ENCODE results near the gene PLXDC2.

PLXDC2 gene

GRCh38 chr10:20232079-20232705 lies 416.0 kb downstream of the PLXDC2 start:
- DNase-seq: no peak

DNA sequence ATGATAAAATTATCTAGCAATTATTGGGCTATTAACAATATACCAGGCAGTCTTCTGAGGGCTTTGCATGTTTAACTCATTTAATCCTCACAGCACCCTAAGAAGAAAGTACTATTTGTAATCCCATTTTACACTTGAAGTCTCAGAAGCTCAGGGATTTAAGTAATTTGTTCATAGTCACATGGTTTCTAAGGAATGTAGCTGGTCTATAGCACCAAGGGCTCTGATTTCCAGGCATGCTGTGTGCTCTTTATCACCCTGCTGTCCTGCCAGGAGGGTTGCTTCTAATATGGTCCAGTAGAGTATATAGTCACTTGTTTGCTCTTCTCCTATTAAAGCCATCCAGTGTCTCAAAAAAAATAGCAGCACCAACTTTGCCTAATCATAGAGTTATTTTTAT lies 417.2 kb downstream of the PLXDC2 start:
- no peak for DNase-seq

DNA sequence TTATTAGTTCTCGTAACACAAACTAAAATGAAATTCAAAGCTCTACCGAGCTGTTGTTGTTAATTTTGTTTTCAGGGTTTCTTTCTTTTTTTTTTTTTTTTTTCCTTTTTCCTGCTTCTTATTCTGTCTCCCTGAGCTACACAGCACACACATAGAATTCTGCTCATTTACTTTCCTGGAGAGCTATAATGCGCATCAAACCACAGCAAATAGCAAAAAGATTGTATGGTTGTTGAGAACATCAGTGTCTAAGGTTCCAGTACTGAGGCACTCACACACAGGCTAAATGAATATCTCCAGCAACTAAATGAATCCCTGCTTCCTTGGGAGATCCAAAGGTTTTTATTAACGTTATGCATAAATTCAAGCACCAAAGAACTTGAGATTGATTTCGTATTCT lies 418.3 kb downstream of the PLXDC2 start:
- no peak for DNase-seq

DNA sequence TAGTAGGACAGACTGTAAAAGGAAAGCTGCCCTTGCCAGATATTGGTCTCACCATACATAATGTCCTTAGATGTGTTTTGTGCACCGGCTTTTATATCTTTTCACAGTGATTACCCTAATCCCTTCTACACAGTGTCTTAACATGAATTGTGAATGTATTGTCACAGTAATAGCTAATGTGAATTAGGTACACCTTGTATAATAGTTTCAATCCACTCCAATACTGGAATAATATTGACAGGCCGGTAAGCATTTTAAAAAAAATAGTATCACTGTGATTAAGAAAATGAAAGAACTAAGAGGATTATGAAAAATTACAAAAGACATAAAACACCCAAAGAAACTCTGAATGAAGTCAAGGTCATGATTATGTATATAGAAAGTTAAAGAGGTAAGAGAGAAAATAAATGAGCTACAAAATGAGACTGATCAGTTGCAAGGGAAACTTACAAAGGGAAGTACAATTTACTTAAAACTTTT lies 420.9 kb downstream of the PLXDC2 start:
- DNase-seq: no peak

- DNase-seq: no peak
Measured at GRCh38 chr10:20237586-20237985, 421.4 kb downstream of the PLXDC2 start.

DNA sequence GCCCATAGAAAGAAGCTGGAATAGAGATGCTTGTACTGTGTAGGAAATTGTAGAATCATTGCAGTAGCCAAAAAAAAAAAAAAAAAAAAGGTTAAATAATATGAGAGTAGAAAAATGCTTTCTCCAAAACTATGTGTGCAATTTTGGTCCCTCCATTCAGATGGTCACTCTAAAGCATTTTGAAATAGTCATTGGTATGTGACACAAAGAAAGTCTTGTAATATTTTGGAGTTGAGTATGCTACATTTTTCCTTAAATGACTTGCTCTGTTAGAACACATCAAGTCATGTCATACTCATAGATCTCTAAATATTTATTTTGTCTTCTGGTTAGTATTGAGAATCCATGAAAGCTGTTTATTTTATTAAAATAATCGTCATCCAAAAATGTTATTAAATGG lies 424.4 kb downstream of the PLXDC2 start:
- no peak for DNase-seq

DNA sequence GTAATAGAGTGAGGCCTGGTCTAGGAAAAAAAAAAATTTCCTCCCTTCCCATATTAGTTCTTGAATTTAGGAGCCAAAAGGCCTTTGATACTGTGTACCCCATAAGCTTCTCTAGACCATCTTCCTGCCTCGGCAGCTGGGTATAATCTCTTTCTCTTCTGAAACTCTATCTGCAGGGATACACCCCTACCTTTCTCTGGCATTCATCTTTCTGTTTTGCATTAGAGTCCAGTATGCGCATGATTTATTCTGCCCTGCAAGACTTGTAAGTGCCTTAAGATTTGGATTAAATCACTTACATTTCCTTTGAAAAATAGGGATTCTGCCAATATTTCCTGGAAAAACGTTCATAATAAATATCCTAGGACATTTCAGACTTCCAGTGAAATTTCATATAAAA lies 431.2 kb downstream of the PLXDC2 start:
- no peak for DNase-seq

DNA sequence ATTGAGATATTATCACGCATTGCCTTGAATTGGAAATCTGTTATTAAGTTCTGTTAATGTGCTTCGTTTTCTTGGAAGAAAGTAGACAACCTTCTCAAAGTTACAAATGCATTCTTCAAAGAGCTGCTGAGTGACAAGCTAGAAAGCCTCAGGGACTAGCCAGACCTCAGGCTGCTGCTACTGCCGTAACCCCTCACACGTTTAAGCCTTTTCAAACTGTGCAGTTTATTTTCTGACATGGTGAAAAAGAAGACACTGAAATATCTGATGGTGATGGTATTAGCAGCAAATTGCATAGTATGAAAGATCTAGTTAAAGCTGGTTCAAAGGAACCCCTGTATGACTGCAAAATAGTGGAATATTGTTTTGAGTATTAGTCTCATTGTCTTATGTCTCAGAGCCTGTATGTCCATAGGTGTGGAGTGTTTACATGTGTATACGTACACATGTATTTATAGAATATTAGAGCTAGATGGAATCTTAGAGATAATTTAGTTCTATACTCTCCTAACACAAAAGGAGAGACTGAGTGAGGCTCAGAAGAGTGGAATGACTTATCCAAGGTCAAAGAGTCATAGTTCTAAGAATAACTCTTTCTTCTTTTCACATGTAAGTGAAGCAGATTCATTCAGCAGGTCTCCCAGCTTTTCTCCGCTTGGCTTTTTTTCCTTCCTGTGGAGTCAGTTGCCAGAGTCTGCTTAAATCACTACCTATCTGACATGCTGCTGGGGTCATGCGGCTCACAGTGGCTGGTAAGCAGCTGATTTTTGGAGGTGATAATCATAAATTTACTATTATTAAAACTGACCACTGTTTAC lies 431.9 kb downstream of the PLXDC2 start:
- DNase-seq: no peak

GRCh38 chr10:20254078-20254477 lies 437.8 kb downstream of the PLXDC2 start:
- no peak for DNase-seq

DNA sequence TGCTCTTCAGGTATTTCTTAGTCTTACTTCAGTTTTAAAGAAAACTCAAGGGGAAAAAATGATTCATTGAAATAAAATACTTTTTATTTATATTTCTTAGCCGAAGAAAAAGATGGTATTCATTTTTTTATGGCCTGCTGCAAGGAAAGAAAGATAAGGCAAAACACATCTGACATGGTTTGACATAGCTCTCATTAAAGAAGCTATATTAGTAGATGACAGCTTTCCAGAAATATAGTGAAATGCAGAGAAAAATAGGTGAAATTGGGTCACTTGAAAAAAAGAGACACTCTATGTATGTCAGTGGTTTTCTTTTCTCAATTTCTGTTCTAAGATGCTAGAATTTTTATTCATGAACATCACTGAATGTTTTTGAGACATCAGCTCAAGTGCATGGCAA lies 438.3 kb downstream of the PLXDC2 start:
- no peak for DNase-seq

GRCh38 chr10:20256969-20257368 lies 440.7 kb downstream of the PLXDC2 start:
- DNase-seq: no peak

DNA sequence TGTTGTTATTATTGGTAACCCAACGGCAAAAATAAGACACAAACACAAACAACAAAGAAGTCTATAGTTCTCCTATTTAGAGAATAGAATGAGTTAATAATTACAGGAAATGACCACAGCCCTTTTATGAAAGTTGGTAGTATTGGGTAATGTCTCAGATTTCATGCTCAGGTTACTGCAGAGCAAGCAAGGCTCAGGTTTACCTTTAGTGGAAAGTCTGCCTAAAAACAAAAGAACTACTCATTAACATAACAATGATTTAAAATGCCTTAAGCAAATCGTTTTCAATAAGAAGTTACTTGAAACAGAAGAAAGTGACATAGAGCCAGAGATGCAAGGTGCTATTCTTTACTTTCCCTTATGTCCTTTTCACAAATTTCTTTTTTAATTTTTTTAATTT lies 441.2 kb downstream of the PLXDC2 start:
- no peak for DNase-seq

DNA sequence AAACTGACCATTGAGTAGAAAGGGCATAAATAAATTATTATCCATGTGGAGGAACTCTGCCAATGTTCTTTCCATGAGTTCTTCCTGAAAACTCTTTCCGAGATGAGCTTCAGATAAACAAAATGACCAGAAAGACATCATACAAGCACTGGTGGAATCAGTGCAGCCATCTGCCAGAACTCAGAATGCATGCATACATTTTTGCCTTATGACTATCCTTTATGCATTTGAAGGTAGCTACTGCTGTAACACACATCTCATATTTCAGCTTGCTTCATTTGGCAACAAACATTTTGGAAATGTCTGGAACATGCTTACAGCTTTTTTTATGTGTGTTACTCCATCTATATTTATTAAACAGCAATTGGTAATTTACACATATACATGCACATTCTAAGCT lies 448.9 kb downstream of the PLXDC2 start:
- DNase-seq: no peak

DNA sequence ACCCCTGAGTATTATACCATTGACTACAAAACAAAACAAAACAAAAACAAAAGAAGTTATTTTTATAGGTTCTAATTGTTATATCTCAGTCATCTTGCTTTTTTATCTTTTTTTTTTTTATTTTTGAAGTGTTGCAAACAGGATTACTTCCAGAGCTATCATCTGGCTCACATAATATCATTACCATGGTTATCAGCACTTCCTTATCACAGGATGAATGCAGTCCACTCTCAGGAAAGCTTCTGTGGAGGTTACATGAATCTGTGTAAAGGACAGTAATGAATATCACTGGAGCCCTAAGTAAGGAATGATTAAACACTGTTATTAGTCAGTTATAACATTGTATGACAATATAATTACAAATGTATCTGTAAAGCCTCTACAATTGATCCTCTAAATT lies 451.5 kb downstream of the PLXDC2 start:
- DNase-seq: no peak

- no peak for DNase-seq
Measured at GRCh38 chr10:20271490-20271889, 455.3 kb downstream of the PLXDC2 start.

GRCh38 chr10:20272608-20273007 lies 456.4 kb downstream of the PLXDC2 start:
- DNase-seq: no peak

DNA sequence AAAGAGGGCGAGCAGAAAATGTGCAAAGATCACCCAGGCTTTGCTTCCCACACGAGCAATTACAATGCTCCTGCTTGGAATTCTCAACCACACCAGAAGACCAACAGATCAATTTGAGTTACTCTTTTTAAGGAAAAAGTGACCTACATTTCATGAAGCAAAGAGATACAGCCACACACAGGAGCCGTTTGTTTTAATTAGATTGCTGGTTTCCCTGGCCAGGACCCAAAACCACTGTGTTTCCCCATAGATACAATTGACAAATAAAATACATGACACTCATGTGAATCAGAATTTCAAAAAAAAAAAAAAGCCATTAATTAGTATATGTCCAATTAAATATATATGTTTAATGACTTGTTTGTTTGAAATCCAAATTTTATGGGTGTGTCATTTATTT lies 458.3 kb downstream of the PLXDC2 start:
- no peak for DNase-seq

GRCh38 chr10:20276127-20276979 lies 460.1 kb downstream of the PLXDC2 start:
- no peak for DNase-seq

- DNase-seq: no peak
Measured at GRCh38 chr10:20277820-20278219, 461.6 kb downstream of the PLXDC2 start.

- no peak for DNase-seq
Measured at GRCh38 chr10:20281579-20281978, 465.3 kb downstream of the PLXDC2 start.

- no peak for DNase-seq
Measured at GRCh38 chr10:20287586-20287985, 471.4 kb downstream of the PLXDC2 start.

DNA sequence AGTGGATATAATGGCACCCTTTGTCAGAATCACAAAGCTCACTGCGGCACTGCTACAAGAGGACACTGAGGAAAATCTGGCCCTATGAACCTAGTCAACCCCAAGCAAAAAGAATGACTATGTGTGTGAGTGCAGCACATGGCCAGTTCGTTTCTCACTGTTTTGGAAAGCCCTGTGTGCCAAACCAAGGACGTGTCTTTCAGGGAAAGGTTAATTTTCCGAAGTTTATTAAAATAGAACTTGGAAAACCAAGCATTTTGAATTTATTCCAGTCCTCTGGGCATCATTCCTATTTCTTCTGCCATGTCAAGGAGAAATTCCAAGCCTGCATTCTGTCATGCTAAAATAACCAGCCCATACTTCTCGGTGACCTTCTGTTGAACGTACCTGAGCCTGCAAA lies 471.8 kb downstream of the PLXDC2 start:
- DNase-seq: no peak

- DNase-seq: no peak
Measured at GRCh38 chr10:20289070-20289828, 473.0 kb downstream of the PLXDC2 start.

All from CD4-positive, alpha-beta T cell treated with Interleukin-15 for 1 hour (primary cell).